ENCODE measurements around the gene KSR1. TPM values are rescaled to one million over a fixed set of nuclear protein-coding genes. Genes with fewer than 3 reads are reported as not detected.

KSR1 gene
- total and polyA plus RNA-seq, 2 experiments from 2014 or later = 0.98 to 2.5 TPM

GRCh38 chr17:27570578-27570914, 114.3 kb downstream of the KSR1 start:
- no peaks in the 10 kb centered on the region for H3K9me3 ChIP-seq (ENCODE audit: low read depth)
- no peaks in the 10 kb centered on the region for H3K9me2 ChIP-seq (ENCODE audit: insufficient read depth)
- DNase-seq = no peak
- TF ChIP-seq EZH2 (IDR thresholded peaks at IDR 0.05; ENCODE audit: insufficient read depth, poor library complexity, severe bottlenecking) = no peak
- TF ChIP-seq EZH2phosphoT487 (IDR thresholded peaks at IDR 0.05; ENCODE audit: insufficient read depth, low read depth) = no peak
- H3F3A ChIP-seq (ENCODE audit: insufficient read depth) = peaks cover 22% of the 10 kb centered on the region
- H3K4me1 ChIP-seq (ENCODE audit: insufficient read depth) = peaks cover 32% of the 10 kb centered on the region
- WGBS, 2 experiments (ENCODE audit: low coverage in 1 of 2, low lambda C conversion rate in 2 of 2, missing lambda C conversion rate in 2 of 2) = 96 to 97% methylated on average over 7 of the region's 7 CpGs
- no peaks in the 10 kb centered on the region for H3K27me3 ChIP-seq (replicated peaks; ENCODE audit: insufficient read depth)
- H3K79me2 ChIP-seq (ENCODE audit: insufficient read depth) = no peaks in the 10 kb centered on the region
- no peak overlapping the region for H3K4me2 ChIP-seq (ENCODE audit: unreplicated experiment)
- H4K20me1 ChIP-seq (ENCODE audit: insufficient read depth) = no peaks in the 10 kb centered on the region
- H3K27ac ChIP-seq = no peak overlapping the region
- in situ Hi-C loops (cut with MboI) = no loop called here
- no peak overlapping the region for H3K4me3 ChIP-seq
- H2AFZ ChIP-seq = no peak overlapping the region
- no peaks in the 10 kb centered on the region for H3K36me3 ChIP-seq (ENCODE audit: low read depth)
- no peak overlapping the region for H3K9ac ChIP-seq

GRCh38 chr17:27571563-27572352, 115.5 kb downstream of the KSR1 start:
- Histone ChIP-seq H4K20me1 (ENCODE audit: insufficient read depth) (no peaks in the 10 kb centered on the region), H3K79me2 (ENCODE audit: insufficient read depth) (no peaks in the 10 kb centered on the region), H3K4me2 (ENCODE audit: unreplicated experiment) (no peak overlapping the region), H3K9ac (no peak overlapping the region), H3K27me3 (replicated peaks; ENCODE audit: insufficient read depth) (no peaks in the 10 kb centered on the region), H2AFZ (no peak overlapping the region), H3K9me3 (ENCODE audit: low read depth) (no peaks in the 10 kb centered on the region), H3K9me2 (ENCODE audit: insufficient read depth) (no peaks in the 10 kb centered on the region), H3F3A (ENCODE audit: insufficient read depth) (peaks cover 28% of the 10 kb centered on the region), H3K27ac (no peak overlapping the region), H3K36me3 (ENCODE audit: low read depth) (no peaks in the 10 kb centered on the region), H3K4me3 (no peak overlapping the region), H3K4me1 (ENCODE audit: insufficient read depth) (peaks cover 34% of the 10 kb centered on the region)
- TF ChIP-seq EZH2 (IDR thresholded peaks at IDR 0.05; ENCODE audit: insufficient read depth, poor library complexity, severe bottlenecking) (no peak), EZH2phosphoT487 (IDR thresholded peaks at IDR 0.05; ENCODE audit: insufficient read depth, low read depth) (no peak)
- no peak for DNase-seq
- in situ Hi-C loops (cut with MboI) = no loop called here
- 91 to 92% methylated on average over 12 of the region's 12 CpGs for WGBS, 2 experiments (ENCODE audit: low coverage in 1 of 2, low lambda C conversion rate in 2 of 2, missing lambda C conversion rate in 2 of 2)

GRCh38 chr17:27572665-27573064, 116.4 kb downstream of the KSR1 start:
- no peaks in the 10 kb centered on the region for H4K20me1 ChIP-seq (ENCODE audit: insufficient read depth)
- no peak overlapping the region for H3K4me3 ChIP-seq
- peaks cover 44% of the 10 kb centered on the region for H3K4me1 ChIP-seq (ENCODE audit: insufficient read depth)
- H3K36me3 ChIP-seq (ENCODE audit: low read depth) = no peaks in the 10 kb centered on the region
- 54 to 68% methylated on average over 7 of the region's 7 CpGs for WGBS, 2 experiments (ENCODE audit: low coverage in 1 of 2, low lambda C conversion rate in 2 of 2, missing lambda C conversion rate in 2 of 2)
- H2AFZ ChIP-seq = no peak overlapping the region
- H3K27ac ChIP-seq = no peak overlapping the region
- in situ Hi-C loops (cut with MboI) = no loop called here
- H3K9ac ChIP-seq = no peak overlapping the region
- no peaks in the 10 kb centered on the region for H3K9me2 ChIP-seq (ENCODE audit: insufficient read depth)
- H3K27me3 ChIP-seq (replicated peaks; ENCODE audit: insufficient read depth) = no peaks in the 10 kb centered on the region
- peaks cover 28% of the 10 kb centered on the region for H3F3A ChIP-seq (ENCODE audit: insufficient read depth)
- H3K4me2 ChIP-seq (ENCODE audit: unreplicated experiment) = peak overlapping the region; percentile 10
- TF ChIP-seq EZH2 (IDR thresholded peaks at IDR 0.05; ENCODE audit: insufficient read depth, poor library complexity, severe bottlenecking) (no peak), EZH2phosphoT487 (IDR thresholded peaks at IDR 0.05; ENCODE audit: insufficient read depth, low read depth) (no peak)
- DNase-seq = peak; percentile 76
- no peaks in the 10 kb centered on the region for H3K79me2 ChIP-seq (ENCODE audit: insufficient read depth)
- H3K9me3 ChIP-seq (ENCODE audit: low read depth) = no peaks in the 10 kb centered on the region

GRCh38 chr17:27573548-27573947, 117.3 kb downstream of the KSR1 start:
- DNase-seq = no peak
- WGBS, 2 experiments (ENCODE audit: low coverage in 1 of 2, low lambda C conversion rate in 2 of 2, missing lambda C conversion rate in 2 of 2) = 90 to 93% methylated on average over 5 of the region's 5 CpGs
- Histone ChIP-seq H2AFZ (no peak overlapping the region), H3K4me2 (ENCODE audit: unreplicated experiment) (peak overlapping the region; percentile 10), H3K9me2 (ENCODE audit: insufficient read depth) (no peaks in the 10 kb centered on the region), H3K9ac (no peak overlapping the region), H3K4me1 (ENCODE audit: insufficient read depth) (peaks cover 44% of the 10 kb centered on the region), H4K20me1 (ENCODE audit: insufficient read depth) (no peaks in the 10 kb centered on the region), H3K27me3 (replicated peaks; ENCODE audit: insufficient read depth) (no peaks in the 10 kb centered on the region), H3K79me2 (ENCODE audit: insufficient read depth) (no peaks in the 10 kb centered on the region), H3K27ac (peak overlapping the region; percentile 68), H3K36me3 (ENCODE audit: low read depth) (no peaks in the 10 kb centered on the region), H3K9me3 (ENCODE audit: low read depth) (no peaks in the 10 kb centered on the region), H3F3A (ENCODE audit: insufficient read depth) (peaks cover 32% of the 10 kb centered on the region), H3K4me3 (no peak overlapping the region)
- no peak for TF ChIP-seq EZH2phosphoT487 (IDR thresholded peaks at IDR 0.05; ENCODE audit: insufficient read depth, low read depth)
- no peak for TF ChIP-seq EZH2 (IDR thresholded peaks at IDR 0.05; ENCODE audit: insufficient read depth, poor library complexity, severe bottlenecking)
- in situ Hi-C loops (cut with MboI) = no loop called here

Data from GM23248 (cell line).